Rectal smooth muscle tissue (tissue), 1 donor: Measurements from ENCODE around the gene MACROD2.

Source experiments
- H3K27ac ChIP-seq: one replicate; pipeline ENCODE4 v1.7.0; 2013; ENCODE audit warnings: low read depth, low read length, inconsistent platforms
- H3K27me3 ChIP-seq: one replicate; pipeline ENCODE4 v1.7.0; 2013; ENCODE audit warnings: low read length; ENCODE audit not compliant: control insufficient read depth, insufficient read depth
- H3K36me3 ChIP-seq: one replicate; pipeline ENCODE4 v1.7.0; 2013; ENCODE audit warnings: low read length; ENCODE audit not compliant: control insufficient read depth, insufficient read depth
- H3K4me1 ChIP-seq: one replicate; pipeline ENCODE4 v1.7.0; 2013; ENCODE audit warnings: low read length; ENCODE audit not compliant: control insufficient read depth, insufficient read depth
- H3K4me3 ChIP-seq: one replicate; pipeline ENCODE4 v1.7.0; 2013; ENCODE audit warnings: low read length
- H3K9ac ChIP-seq: one replicate; pipeline ENCODE4 v1.7.0; 2013; ENCODE audit warnings: low read length

Gene MACROD2

DNA sequence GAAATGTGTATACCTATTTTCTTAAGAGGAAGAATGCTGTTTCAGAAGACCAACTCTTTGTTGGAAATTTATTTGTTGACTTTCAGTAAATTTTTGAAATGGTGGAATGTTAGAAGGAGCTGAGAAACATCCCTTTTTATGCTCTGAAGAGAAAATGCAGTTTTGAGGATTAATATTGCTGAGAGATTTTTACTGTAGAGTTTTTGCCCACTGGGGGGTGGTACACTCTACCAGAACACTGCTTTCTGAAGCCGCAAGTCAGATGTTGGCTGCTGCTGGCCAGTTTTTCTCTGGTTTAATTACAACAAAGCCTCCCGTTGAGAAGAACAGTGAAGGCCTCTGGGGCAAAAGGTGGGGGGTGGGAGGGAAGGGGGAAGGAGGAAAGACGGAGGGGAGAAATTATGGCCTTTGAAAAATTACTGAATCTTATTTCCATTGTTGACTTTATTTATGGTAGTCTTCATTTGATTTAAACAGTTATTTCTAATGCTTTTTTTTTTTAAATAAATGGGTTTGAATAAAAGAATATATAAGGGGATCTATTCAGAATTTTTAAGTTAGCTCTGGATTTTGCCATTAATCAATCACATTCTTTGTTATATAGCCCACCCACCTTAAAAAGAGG, 339.1 kb downstream of the MACROD2 start:
- Histone ChIP-seq H3K36me3 (no peaks in the 10 kb centered on the region), H3K4me1 (peaks cover 2% of the 10 kb centered on the region), H3K9ac (no peak overlapping the region), H3K27ac (peak overlapping the region; percentile 3), H3K4me3 (peak overlapping the region; percentile 32), H3K27me3 (no peaks in the 10 kb centered on the region)

DNA sequence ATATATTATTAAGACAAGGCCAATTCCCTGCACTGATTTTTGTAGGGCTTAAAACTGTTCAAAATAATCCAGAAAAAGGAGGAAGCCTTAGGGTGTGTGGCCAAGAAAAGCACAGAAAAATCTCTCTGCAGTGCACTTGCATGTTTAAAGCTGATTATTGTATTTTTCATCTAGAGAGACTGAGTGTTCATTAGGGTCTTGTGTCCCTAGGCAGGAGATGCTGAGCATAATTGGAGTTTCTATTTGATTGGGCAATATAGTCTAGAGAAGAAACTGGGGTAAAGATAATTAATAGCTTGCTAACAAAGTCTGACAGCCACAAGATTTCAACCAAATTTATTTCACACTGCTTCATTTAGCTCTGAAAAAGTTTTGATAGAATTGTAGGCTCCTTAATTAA, 339.7 kb downstream of the MACROD2 start:
- Histone ChIP-seq H3K36me3 (no peaks in the 10 kb centered on the region), H3K9ac (no peak overlapping the region), H3K4me3 (peak overlapping the region; percentile 29), H3K27ac (peak overlapping the region; percentile 32), H3K27me3 (no peaks in the 10 kb centered on the region), H3K4me1 (peaks cover 2% of the 10 kb centered on the region)

DNA sequence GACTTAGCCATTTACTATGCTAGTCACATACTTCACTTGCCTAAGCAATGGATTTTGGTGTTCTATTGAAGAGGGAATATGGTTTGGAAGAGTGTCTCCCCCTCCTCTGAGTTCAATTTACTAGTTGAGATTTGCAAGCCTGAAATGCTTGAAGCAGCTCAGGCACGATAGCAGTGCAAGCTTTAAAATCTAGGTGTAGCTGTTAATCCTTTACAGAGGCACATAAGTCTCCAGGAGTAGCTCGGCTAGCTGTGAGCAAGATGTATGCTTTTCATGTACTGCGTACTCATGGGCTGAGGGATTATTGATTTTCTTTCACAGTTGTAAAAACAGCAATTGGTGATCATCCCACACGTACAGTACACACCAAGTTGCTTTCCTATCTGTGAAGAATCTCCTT, 341.4 kb downstream of the MACROD2 start:
- peak overlapping the region; percentile 71 for H3K27ac ChIP-seq
- H3K36me3 ChIP-seq: no peaks in the 10 kb centered on the region
- H3K4me3 ChIP-seq: peak overlapping the region; percentile 92
- H3K9ac ChIP-seq: peak overlapping the region; percentile 24
- no peaks in the 10 kb centered on the region for H3K27me3 ChIP-seq
- peaks cover 2% of the 10 kb centered on the region for H3K4me1 ChIP-seq

DNA sequence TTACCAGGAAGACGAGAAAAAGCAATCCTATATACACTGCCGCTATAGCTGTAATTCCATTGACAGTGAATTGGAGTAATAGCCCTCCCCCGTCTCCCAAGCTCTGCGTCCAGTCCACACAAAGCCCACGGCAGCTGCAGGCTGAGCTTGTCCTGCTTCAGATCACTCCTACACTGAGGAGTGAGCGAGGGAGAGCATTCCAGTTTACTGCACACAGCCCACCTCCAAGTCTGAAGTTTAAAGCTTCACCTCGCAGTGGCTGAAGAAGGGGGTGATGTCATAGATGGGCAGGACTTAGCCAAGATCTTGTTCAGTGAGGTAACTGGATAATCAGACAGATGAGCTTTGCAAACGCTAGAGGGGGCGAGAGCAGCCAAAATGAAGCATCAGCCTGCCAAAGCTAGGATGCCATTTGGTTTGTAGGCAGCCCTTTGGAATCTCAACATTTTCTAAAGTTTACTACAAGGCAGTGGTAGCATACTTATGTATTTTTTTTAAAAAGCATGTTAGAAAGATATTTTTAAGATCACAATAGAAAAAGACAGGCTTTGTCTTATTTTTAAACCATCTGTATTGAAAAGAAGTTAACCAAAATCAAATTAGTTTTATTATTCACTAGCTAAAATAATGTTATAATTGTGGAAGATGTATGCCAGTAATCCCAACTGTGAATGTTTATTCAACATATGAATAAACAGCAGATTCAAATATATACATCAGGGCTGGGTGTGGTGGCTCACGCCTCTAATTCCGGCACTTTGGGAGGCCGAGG, 342.3 kb downstream of the MACROD2 start, which contains the start of gene FLRT3:
Gene FLRT3, minus strand, starts transcription at position 213 of the 772 bp plus-strand sequence. CDS start 10,106 bp downstream, outside the sequence.
- Histone ChIP-seq H3K27ac (peak within 1 kb of the TSS; percentile 71), H3K4me1 (peaks cover 2% of the 10 kb centered on the region), H3K4me3 (peak within 1 kb of the TSS; percentile 92), H3K36me3 (no peaks in the 10 kb centered on the region), H3K9ac (peak within 1 kb of the TSS; percentile 50), H3K27me3 (no peaks in the 10 kb centered on the region)

DNA sequence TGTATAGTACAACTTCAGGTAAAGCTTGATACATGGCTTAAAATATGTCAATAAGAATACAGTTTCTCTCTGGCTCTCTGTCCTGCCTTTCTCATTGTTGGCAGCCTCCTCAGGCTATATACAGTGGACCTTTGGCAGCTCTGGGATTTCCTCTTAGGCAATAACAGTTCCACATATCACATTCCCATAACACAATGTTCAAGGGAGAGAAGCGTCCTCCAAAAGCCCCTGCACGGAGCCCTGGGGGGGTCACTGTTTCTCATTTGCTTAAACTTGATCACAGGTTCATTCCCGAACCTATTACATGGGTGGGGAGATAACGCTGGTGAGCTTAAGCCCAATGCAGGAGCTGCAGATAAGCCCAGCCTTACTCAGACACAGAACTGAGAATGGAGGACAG, 346.5 kb downstream of the MACROD2 start:
- no peak overlapping the region for H3K27ac ChIP-seq
- no peak overlapping the region for H3K9ac ChIP-seq
- no peaks in the 10 kb centered on the region for H3K36me3 ChIP-seq
- H3K4me3 ChIP-seq: no peak overlapping the region
- H3K27me3 ChIP-seq: no peaks in the 10 kb centered on the region
- H3K4me1 ChIP-seq: no peaks in the 10 kb centered on the region

DNA sequence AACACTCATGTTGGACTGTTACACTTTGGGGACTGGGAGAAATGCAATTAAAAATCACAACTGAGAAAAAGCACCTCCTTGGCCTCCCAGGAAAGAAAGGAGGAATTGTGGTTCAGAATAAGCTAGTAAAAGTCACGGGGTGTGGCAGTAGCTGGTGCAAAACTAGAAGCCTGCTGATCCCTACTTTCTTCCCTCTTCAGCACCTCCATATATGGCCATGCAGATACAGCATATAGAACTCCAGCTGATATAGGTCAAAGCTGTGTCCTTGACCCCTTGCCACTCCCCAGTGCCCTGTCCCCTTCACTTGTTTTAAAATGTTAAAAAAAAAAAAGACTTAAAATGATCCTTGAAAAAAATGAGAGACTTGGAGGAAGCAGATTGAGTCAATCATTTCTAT, 347.6 kb downstream of the MACROD2 start:
- Histone ChIP-seq H3K36me3 (no peaks in the 10 kb centered on the region), H3K27ac (no peak overlapping the region), H3K27me3 (no peaks in the 10 kb centered on the region), H3K9ac (no peak overlapping the region), H3K4me1 (no peaks in the 10 kb centered on the region), H3K4me3 (no peak overlapping the region)

DNA sequence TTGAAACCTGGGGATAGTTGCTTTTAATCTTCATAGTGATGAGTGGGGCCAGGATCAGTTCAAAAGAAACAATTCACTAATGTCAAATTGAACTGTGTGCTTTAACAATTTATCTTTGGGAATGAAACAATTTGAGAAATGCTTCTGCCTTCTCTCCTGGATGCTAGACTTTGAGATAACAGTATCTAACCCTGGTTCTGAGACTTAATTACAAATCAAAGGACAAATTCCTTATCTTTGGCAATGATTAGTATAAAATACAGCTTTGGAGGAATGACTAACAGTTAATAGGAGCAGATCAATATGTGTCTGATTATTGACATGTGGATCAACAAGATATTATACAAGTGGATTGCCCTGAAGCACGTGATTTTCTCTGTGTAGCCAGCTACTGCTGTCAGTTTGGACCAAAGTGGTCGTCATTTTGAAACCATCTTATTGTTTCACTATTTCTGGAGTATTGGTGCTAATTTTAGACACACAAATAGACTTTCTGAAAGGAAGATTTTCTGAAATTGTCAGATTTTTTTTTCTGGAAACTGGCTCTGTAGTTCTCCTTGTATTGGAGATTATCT, 348.3 kb downstream of the MACROD2 start:
- Histone ChIP-seq H3K9ac (no peak overlapping the region), H3K27ac (no peak overlapping the region), H3K27me3 (no peaks in the 10 kb centered on the region), H3K36me3 (no peaks in the 10 kb centered on the region), H3K4me1 (no peaks in the 10 kb centered on the region), H3K4me3 (no peak overlapping the region)

DNA sequence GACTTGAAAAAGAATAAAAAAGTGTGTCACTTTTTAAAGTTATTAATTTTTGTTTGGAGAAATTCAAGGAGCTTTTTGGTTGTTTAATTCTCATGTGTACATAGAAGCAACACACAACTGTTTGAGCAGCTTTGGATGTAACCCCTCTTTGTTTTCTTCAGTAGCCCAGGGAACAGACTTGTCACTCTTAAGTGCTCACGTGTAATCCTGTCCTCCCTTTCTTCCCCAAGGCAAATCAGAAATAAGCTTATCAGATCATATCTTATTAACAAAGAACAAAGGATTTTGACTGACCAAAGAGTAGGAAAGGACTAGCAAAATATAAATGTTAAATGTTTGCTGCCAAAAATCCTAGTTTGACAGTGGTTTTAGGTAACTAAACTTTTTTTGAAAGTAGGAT, 349.4 kb downstream of the MACROD2 start:
- Histone ChIP-seq H3K27me3 (no peaks in the 10 kb centered on the region), H3K4me1 (no peaks in the 10 kb centered on the region), H3K9ac (no peak overlapping the region), H3K27ac (no peak overlapping the region), H3K4me3 (no peak overlapping the region), H3K36me3 (no peaks in the 10 kb centered on the region)

DNA sequence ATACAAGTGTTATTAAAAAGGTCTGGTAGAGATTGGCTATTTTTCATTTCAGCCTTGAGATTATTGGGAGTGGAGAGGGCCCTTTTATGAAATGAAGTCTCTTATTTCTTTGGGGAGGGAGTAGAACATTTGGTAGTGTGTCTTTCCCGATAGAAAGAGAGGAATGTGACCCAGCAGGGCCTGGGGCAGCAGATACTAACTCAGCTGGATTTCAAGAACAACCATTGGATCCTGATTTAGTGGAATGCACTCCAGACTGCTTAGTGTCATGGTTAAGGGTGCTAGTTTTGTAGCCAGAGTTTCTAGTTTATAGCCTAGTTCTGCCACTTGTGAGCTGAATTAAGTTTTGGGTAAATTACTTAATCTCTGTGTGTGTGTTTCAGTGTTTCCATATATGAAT, 360.5 kb downstream of the MACROD2 start:
- no peak overlapping the region for H3K4me3 ChIP-seq
- H3K36me3 ChIP-seq: no peaks in the 10 kb centered on the region
- H3K4me1 ChIP-seq: no peaks in the 10 kb centered on the region
- no peaks in the 10 kb centered on the region for H3K27me3 ChIP-seq
- no peak overlapping the region for H3K9ac ChIP-seq
- H3K27ac ChIP-seq: no peak overlapping the region

DNA sequence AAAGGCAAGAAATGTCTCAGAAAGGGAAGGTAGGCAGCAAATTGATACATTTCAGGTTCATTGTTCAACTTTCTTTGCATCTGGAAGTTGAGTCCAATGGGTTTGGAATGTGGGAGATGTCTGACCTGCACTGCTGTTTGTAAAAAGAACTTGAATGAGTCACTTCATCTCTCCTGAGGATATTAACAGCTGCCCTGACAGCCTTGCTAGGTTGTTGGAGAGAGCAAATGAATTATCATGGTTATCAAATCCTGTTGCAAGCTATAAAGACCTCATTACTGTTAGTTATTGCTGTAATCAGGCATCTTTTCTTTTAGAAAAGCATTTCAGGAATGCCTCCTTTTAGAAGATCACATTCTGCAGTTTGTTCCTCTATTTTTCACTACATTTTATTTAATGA, 365.1 kb downstream of the MACROD2 start:
- Histone ChIP-seq H3K27ac (no peak overlapping the region), H3K27me3 (no peaks in the 10 kb centered on the region), H3K4me1 (no peaks in the 10 kb centered on the region), H3K4me3 (no peak overlapping the region), H3K9ac (no peak overlapping the region), H3K36me3 (no peaks in the 10 kb centered on the region)

DNA sequence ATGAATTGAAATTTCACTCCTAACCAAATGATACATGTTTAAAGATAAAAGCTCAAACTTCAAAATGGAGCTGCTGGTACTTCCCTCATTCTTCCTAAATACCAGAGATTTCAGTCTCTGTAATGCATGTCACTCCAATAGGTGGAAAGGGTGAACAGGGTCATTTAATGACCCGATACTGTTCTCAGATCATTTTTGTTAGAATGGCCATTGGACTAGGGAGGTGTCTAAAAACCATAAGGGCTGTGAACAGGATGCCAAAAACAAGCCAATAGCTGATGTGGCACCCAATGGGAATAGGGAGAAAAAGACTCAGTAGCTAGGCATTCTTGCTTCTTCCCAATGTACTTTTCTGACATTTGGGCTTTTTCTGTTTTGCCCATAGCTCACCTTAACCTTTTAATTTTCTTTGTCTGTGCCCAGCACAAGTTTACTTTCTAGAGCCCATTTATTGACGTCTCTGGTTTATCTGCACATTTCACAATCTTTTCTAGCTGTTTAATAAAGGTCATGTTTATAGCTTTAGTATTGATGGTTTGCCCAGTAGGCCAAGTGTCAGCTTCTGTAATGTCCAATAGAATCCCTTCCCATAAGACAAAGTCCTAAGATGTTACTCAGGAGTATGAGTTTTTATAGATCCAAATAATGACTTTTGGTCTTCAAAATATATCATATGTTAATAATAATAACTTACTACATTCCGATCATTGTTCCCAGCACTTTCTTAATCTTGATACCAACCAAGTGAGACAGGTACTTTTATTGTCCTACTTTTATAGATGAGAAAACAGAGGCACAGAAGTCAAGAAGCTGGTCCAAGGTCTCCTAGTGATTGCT, 366.4 kb downstream of the MACROD2 start:
- Histone ChIP-seq H3K27ac (no peak overlapping the region), H3K4me1 (no peaks in the 10 kb centered on the region), H3K27me3 (no peaks in the 10 kb centered on the region), H3K36me3 (no peaks in the 10 kb centered on the region), H3K4me3 (no peak overlapping the region), H3K9ac (no peak overlapping the region)

DNA sequence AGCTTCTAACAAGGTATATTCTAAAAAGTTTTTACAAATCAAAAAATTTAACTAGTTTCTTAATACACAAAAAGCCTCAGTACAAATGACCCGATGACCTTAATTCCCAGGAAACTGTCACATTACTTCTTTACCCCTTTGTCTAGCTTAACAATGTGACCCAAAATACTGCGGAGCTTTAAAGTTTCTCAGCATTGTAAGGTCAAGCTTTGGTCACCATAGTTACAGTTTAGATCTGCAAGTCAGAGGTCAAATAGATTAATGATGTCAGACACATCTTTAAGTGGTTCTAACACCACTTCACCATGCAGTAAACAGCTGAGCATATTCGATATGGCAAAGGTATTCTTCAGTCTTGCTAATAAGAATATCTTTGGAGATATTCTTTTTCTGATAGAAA, 378.9 kb downstream of the MACROD2 start:
- H3K4me1 ChIP-seq: no peaks in the 10 kb centered on the region
- H3K9ac ChIP-seq: no peak overlapping the region
- H3K4me3 ChIP-seq: no peak overlapping the region
- no peaks in the 10 kb centered on the region for H3K36me3 ChIP-seq
- no peaks in the 10 kb centered on the region for H3K27me3 ChIP-seq
- no peak overlapping the region for H3K27ac ChIP-seq
